Adipocyte (in vitro differentiated cells): ENCODE results near the gene PPP2R3A.

ENCODE experiments used
- DNase-seq: peaks from one replicate; pipeline ENCODE4 v3.0.0-alpha.2; 2015; ENCODE audit warnings: low read depth
- H3K27me3 ChIP-seq: replicated peaks from 2 replicates; pipeline ENCODE4 v1.7.0; 2013; ENCODE audit warnings: mild to moderate bottlenecking, low read length, moderate library complexity; ENCODE audit not compliant: control insufficient read depth, insufficient read depth
- H3K36me3 ChIP-seq: 2 replicates; pipeline ENCODE4 v1.7.0; 2013; ENCODE audit warnings: low read length, mild to moderate bottlenecking, moderate library complexity; ENCODE audit not compliant: control insufficient read depth, insufficient read depth, severe bottlenecking
- H3K4me1 ChIP-seq: 2 replicates; pipeline ENCODE4 v1.7.0; 2013; ENCODE audit warnings: mild to moderate bottlenecking, low read length, moderate library complexity; ENCODE audit not compliant: control insufficient read depth, insufficient read depth
- H3K4me3 ChIP-seq: 2 replicates; pipeline ENCODE4 v1.7.0; 2013; ENCODE audit warnings: mild to moderate bottlenecking, low read length, moderate library complexity
- H3K9ac ChIP-seq: 2 replicates; pipeline ENCODE4 v1.7.0; 2013; ENCODE audit warnings: mild to moderate bottlenecking, low read length, moderate library complexity
- H3K9me3 ChIP-seq: 2 replicates; pipeline ENCODE4 v1.7.0; 2013; ENCODE audit warnings: mild to moderate bottlenecking, low read length, moderate library complexity; ENCODE audit not compliant: control insufficient read depth

PPP2R3A gene, protein sequence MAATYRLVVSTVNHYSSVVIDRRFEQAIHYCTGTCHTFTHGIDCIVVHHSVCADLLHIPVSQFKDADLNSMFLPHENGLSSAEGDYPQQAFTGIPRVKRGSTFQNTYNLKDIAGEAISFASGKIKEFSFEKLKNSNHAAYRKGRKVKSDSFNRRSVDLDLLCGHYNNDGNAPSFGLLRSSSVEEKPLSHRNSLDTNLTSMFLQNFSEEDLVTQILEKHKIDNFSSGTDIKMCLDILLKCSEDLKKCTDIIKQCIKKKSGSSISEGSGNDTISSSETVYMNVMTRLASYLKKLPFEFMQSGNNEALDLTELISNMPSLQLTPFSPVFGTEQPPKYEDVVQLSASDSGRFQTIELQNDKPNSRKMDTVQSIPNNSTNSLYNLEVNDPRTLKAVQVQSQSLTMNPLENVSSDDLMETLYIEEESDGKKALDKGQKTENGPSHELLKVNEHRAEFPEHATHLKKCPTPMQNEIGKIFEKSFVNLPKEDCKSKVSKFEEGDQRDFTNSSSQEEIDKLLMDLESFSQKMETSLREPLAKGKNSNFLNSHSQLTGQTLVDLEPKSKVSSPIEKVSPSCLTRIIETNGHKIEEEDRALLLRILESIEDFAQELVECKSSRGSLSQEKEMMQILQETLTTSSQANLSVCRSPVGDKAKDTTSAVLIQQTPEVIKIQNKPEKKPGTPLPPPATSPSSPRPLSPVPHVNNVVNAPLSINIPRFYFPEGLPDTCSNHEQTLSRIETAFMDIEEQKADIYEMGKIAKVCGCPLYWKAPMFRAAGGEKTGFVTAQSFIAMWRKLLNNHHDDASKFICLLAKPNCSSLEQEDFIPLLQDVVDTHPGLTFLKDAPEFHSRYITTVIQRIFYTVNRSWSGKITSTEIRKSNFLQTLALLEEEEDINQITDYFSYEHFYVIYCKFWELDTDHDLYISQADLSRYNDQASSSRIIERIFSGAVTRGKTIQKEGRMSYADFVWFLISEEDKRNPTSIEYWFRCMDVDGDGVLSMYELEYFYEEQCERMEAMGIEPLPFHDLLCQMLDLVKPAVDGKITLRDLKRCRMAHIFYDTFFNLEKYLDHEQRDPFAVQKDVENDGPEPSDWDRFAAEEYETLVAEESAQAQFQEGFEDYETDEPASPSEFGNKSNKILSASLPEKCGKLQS (N-terminal part only)

DNA sequence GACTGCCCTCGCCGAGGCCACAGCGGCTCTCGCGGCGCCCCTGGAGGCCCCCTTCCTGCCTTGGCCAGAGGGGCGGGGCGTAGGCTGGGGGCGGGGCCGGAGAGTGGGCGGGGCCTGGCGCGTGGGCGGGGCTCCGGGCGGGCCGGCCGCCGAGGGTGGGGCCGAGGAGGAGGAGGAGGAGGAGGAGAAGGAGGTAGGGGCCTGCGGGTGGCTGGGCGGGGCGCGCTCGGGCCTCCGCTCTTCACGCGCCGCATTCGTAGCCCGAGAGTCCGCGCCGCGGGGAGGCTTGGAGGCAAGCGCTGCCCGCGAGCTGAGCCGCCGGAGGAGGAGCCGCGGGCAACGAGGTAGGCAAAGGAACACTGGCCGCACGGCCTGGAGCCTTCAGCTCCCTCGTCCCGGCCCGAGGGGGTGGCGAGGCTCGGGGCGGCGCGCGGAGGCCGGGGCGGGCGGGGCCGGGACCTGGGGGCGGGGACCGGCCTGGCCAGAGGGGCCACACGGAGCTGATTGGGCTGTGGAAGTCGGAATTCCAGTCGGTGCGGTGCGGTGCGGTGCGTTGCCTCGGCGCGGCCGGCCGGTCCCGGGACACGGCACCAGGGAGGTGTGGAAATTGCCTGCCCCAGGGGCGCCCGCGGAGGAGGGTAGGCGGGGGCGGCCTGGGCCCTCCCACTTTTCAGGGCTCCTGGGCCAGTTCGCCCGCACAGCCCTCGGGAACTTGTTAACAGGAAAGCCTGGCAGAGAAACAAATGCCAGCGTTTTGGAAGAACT is at the start of gene PPP2R3A:
Gene PPP2R3A, plus strand, starts transcription at position 223 of the 765 bp plus-strand sequence. CDS start 35,771 bp downstream, outside the sequence.
- no peaks in the 10 kb centered on the region for H3K27me3 ChIP-seq
- DNase-seq, result peak; percentile 91
- no peaks in the 10 kb centered on the region for H3K9me3 ChIP-seq
- H3K4me3 ChIP-seq, result peak within 1 kb of the TSS; percentile 91
- peaks cover 26% of the 10 kb centered on the region for H3K4me1 ChIP-seq
- H3K9ac ChIP-seq, result peak within 1 kb of the TSS; percentile 89
- no peaks in the 10 kb centered on the region for H3K36me3 ChIP-seq

DNA sequence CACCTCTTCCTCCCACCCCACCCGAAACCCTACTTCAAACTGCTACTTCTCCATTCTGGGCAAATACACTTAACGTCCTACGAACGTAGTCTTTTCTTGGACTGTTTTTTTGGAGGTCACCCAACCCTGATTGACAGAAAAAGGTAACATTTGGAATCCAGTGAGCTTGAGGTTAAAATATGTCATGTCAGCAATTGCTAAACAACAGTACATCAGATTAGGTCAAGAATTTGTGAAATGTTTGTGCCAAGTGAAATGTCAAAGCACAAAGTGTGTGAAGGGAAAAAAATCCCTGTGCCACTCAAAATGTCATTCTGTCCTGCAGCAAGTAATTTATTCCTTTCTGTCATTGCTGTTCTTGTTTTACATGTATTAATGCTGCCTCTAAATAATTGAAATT is 49.2 kb upstream of the PPP2R3A start:
- no peak for DNase-seq
- H3K36me3 ChIP-seq, result no peaks in the 10 kb centered on the region
- H3K4me3 ChIP-seq, result no peak overlapping the region
- H3K9me3 ChIP-seq, result no peaks in the 10 kb centered on the region
- H3K9ac ChIP-seq, result no peak overlapping the region
- H3K27me3 ChIP-seq, result no peaks in the 10 kb centered on the region
- H3K4me1 ChIP-seq, result peaks cover 9% of the 10 kb centered on the region

DNA sequence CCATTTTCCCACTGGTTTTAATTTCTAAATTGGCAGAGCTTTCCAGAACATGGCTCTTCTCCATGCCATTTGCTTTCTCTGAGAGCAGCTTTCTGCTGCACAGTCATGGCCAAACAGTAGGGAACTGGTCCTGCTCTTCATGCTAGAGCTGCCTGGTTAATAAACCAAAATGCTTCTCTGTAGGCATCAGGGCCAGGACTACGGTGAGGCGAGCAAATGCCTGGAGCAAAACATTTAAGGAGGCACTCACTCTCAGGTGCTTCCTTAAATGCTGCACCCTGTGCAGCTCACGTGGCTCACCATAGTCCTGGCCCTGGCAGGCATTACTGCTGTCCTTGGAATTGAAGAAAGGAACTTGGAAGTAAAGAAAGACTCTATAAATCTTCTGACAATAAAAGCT is 48.5 kb upstream of the PPP2R3A start:
- Histone ChIP-seq H3K27me3 (no peaks in the 10 kb centered on the region), H3K9me3 (no peaks in the 10 kb centered on the region), H3K4me1 (peaks cover 9% of the 10 kb centered on the region), H3K4me3 (no peak overlapping the region), H3K36me3 (no peaks in the 10 kb centered on the region), H3K9ac (no peak overlapping the region)
- no peak for DNase-seq

DNA sequence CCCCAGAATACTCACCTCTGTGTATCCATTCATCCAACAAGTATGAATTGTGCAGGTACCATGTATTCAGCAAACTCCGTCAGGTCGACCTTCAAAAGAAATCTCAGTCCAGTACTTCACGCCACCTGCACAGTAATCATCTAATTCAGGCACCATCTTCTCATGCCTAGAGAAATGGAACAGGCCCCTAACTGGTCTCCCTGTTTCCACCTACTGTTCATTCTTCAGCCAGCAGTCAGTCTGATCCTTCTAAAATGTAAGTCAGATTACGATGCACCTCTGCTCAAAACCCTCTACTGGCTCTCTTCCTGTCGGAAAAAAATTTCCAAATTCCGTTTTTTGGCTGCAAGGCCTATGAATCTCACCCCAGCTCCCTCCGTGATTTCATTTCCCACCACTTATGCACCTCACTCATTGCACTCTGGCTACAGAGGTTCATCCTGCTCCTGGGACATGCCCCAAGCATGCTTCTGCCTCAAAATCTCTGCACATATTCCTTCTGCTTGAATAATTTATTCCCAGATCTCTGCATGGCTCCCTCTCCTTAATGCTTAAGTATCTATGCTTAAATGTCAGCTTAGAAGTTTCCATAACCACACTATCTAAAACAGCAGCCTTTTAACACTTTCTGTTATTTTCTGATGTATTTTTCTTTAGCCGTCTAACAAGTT is 47.5 kb upstream of the PPP2R3A start:
- no peak for DNase-seq
- no peaks in the 10 kb centered on the region for H3K9me3 ChIP-seq
- no peaks in the 10 kb centered on the region for H3K36me3 ChIP-seq
- peaks cover 9% of the 10 kb centered on the region for H3K4me1 ChIP-seq
- no peak overlapping the region for H3K4me3 ChIP-seq
- no peaks in the 10 kb centered on the region for H3K27me3 ChIP-seq
- no peak overlapping the region for H3K9ac ChIP-seq

DNA sequence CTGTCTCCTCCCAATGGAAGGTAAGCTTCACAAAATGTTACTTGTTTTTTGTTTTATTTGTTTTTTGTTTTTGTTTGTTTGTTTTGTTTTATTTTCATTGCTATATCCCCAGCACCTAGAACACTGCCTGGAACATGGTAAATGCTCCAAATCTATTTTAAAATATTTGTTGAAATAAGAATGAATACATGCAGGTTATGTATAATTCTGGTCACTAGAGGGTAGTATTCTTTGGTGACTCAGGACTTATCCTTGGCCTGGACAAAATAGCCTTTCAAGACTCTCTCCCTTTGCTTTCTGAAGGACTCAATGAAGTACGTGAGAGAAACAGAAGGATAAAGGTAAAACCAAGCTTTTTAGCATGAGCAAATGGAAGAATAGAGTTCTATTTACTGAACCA is 46.9 kb upstream of the PPP2R3A start:
- Histone ChIP-seq H3K4me1 (peaks cover 9% of the 10 kb centered on the region), H3K27me3 (no peaks in the 10 kb centered on the region), H3K9me3 (no peaks in the 10 kb centered on the region), H3K4me3 (no peak overlapping the region), H3K36me3 (no peaks in the 10 kb centered on the region), H3K9ac (no peak overlapping the region)
- DNase-seq, result peak; percentile 83

DNA sequence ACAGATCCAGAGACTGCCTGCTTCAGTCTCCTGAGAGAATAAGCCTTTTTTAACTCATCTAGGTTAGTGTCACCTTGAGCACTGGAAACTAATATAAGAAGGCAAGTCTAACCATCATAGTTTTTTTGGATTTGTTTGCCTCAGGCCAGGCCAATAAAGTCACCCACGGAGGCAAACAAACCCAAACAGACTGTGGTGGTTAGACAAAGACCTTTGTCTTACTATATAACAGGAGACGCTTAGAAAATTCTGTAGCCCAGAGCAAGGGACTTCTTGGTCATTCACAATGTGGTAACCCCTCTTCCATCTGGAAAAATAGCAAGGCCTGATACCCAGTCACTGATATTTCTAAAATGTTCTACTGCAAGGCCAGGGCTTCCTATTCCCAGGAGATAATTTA is 45.3 kb upstream of the PPP2R3A start:
- Histone ChIP-seq H3K4me3 (no peak overlapping the region), H3K27me3 (no peaks in the 10 kb centered on the region), H3K9me3 (no peaks in the 10 kb centered on the region), H3K9ac (no peak overlapping the region), H3K4me1 (peaks cover 9% of the 10 kb centered on the region), H3K36me3 (no peaks in the 10 kb centered on the region)
- DNase-seq, result no peak

DNA sequence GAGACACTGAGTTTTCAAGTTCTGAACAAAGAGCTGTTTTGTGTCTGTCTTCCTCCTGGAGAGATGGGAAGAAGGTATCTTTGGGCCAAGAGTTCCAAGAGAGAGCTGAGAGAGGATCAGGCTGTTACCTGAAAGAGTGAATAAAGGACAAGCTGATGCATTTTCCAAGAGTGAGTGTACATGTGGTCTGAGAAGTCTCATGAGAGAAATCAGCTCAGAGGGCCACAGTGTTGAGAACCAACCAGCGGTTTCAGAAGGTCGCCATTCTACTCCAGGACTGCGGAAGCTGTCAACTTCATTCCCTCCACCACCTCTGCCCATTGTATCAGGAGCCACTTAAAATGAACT is 42.7 kb upstream of the PPP2R3A start:
- Histone ChIP-seq H3K4me3 (no peak overlapping the region), H3K9ac (no peak overlapping the region), H3K36me3 (no peaks in the 10 kb centered on the region), H3K27me3 (no peaks in the 10 kb centered on the region), H3K9me3 (no peaks in the 10 kb centered on the region), H3K4me1 (no peaks in the 10 kb centered on the region)
- DNase-seq, result no peak

DNA sequence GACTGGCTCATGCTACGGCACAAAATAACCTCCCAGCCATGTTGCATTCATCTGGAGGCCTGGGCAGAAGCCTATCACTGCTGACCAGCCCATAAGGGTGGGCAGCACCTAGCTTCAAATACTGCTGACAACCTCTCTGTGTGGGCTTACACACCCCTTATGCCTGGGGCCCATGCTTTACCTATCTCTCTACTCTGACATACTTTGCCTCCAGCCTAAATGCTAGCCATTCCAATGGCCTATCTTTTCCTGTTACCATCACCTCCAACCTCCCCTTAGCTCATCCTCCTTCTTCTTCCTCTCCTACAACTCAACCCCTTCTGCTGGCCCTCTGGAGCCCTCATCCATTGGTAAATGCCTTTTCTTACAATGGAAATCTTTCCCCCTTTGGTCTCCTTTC is 41.0 kb upstream of the PPP2R3A start:
- H3K36me3 ChIP-seq, result no peaks in the 10 kb centered on the region
- H3K4me1 ChIP-seq, result peaks cover 4% of the 10 kb centered on the region
- no peak overlapping the region for H3K4me3 ChIP-seq
- H3K9ac ChIP-seq, result no peak overlapping the region
- no peaks in the 10 kb centered on the region for H3K9me3 ChIP-seq
- no peak for DNase-seq
- no peaks in the 10 kb centered on the region for H3K27me3 ChIP-seq

DNA sequence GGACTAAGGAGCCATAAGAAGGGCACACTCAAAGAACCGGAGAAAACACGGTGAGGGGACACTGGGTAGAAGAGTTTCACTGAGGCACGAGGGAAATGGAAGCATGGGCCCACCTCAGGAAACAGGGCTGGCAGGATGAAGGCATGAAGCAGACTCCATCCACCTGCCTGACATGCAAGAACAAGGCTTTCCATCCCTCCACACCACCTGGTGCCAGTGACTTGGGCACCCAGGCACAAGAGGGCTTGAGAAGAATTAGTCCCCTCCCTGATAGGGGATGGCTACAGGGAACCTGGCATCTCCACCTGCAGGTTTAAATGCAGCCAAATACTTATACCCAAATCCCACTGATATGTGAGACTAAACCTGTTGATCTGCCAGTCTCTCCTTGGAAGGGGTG is 38.9 kb upstream of the PPP2R3A start:
- Histone ChIP-seq H3K27me3 (no peaks in the 10 kb centered on the region), H3K4me3 (no peak overlapping the region), H3K4me1 (peaks cover 10% of the 10 kb centered on the region), H3K36me3 (no peaks in the 10 kb centered on the region), H3K9ac (no peak overlapping the region), H3K9me3 (no peaks in the 10 kb centered on the region)
- no peak for DNase-seq

DNA sequence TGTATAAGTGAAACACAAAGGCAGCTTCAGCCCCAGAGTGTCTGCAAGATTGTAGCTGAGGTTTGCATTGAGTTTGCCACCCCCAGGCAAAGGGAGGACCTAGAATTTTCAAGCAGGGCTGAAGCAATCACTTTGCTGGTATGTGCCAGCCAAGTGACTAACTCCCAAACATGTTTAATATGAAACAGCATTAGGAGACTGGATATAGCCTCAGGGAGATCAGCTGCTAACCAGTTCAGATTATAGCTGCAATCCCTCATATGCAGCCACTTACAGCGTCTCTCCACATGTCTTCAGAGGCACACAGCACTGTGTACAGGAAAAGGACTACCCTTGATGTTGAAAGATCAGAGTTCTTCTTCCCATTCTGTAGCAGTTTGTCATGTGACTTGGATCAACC is 38.4 kb upstream of the PPP2R3A start:
- Histone ChIP-seq H3K4me3 (no peak overlapping the region), H3K9me3 (no peaks in the 10 kb centered on the region), H3K36me3 (no peaks in the 10 kb centered on the region), H3K9ac (no peak overlapping the region), H3K27me3 (no peaks in the 10 kb centered on the region), H3K4me1 (peaks cover 10% of the 10 kb centered on the region)
- peak; percentile 94 for DNase-seq
